Effector CD8-positive, alpha-beta T cell (primary cell): ENCODE results near the gene SNED1.

ENCODE experiments used
- DNase-seq: peaks from one replicate; lab custom pipeline; 2025; lab: John Stamatoyannopoulos, UW

SNED1 gene

DNA sequence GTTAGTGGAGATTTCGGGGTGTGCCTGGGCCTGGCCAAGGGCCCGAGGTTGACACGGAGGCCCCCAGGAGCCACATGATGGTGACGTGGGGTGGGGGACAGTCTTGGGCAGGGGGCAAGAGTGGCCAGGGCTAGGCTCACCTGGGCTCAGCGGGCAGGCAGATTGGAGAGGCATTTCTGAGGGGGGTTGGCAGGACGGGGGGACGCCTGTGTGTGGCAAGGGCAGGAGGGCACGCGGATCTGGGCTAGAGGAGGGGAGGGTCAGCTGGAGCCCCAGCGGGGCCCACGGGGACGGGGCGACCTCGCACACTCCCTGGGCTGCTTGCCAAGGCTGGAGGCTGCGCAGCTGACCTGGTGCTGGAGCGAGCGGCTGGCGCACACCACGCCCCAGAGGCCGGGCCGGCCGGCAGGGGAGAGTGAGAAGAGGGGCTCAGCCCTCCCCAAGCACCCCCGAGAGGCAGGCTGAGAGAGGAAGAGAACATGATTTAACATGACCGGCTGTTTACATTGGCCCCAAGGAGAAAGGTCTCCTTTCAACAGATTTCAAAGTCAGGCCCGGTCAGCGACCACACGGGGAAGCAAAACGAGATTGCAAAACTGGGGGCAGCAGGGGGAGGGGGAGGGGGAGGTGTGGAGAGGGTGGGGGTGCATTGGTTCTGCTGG is 38.0 kb upstream of the SNED1 start:
- DNase-seq: no peak

DNA sequence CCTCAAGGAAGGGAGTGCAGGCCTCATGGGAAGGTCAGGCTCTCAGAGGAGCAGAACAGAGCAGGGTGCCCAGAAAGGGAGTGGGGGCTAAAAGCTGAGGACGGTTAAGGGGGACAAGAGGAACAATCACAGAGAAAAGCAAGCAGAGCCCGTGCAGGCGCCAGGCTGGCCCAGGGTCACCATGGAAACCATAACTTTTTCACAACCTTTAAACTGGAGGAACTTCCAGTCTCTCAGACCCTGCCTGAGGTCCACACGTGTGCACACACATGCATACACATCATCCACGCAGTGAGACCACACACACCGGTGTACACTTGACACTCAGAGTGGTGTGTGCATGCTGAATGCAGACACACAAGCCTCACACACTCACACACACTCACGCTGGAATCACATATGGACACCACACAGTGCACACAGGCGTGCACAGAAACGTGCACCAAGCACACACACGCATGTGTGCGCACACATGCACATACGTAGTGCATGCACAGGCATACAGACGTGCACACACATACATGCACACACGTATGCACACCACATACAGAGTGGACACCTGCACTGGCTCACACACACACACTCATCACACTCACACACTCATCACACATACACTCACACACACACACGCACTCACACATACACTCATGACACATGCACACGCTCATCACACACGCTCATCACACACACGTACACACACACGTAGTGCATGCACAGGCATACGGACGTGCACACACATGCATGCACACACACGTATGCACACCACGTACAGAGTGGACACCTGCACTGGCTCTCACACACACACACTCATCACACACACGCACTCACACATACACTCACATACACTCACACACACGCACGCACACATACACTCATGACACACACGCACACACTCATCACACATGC is 37.2 kb upstream of the SNED1 start:
- no peak for DNase-seq

DNA sequence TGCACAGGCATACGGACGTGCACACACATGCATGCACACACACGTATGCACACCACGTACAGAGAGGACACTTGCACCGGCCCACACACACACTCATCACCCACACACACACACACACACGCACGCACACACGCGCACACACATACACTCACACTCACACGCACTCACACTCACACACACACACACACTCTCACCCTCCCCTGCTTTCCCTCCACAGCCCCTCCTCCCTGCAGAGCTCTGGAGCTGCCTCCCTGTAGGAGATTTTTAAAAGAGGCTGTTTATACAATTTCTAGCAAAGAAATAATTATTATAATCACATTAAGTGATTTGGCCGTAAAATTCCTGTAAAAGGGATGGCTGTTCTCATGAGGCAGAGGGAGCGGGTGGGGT is 36.5 kb upstream of the SNED1 start:
- no peak for DNase-seq

DNA sequence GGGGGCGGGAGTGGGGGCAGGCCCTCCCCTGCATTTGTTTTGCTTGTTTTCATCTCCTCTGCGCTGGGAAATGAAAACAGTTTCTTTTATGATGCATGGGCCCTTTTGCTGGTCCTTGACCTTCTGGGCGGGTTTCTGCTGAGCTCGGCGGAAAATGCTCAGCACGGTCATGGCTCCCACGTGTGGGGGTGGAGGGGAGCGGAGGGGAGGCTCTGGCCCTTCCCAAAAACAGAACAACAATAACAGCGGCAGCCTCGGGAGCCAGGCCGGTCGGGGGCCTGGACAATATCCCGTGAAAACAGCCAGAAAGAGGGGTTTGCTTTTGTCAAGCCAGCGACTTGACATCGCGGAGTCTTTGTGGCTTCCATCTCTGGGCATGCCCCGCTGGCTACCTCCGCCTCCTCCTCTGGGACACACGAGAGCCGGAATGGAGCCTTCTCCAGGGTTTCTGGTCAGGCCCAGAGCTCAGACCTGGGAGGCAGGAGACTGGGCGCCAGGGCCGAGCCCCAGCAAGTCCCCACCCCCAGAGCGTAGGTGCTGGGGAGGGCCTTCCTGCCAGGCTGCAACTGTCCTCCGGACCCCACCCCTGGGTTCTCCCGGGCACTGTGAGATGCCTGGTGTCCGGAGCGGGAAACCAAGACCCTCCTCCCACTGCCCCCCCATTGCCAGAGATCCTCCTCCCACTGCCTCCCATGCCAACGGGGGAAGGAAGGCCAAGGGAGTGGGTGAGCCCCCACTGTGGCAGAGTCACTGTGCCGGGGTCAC is 35.9 kb upstream of the SNED1 start:
- DNase-seq: no peak

- no peak for DNase-seq
Measured at GRCh38 chr2:240963065-240963867, 35.2 kb upstream of the SNED1 start.

GRCh38 chr2:240963868-240964703 is 34.3 kb upstream of the SNED1 start:
- no peak for DNase-seq

DNA sequence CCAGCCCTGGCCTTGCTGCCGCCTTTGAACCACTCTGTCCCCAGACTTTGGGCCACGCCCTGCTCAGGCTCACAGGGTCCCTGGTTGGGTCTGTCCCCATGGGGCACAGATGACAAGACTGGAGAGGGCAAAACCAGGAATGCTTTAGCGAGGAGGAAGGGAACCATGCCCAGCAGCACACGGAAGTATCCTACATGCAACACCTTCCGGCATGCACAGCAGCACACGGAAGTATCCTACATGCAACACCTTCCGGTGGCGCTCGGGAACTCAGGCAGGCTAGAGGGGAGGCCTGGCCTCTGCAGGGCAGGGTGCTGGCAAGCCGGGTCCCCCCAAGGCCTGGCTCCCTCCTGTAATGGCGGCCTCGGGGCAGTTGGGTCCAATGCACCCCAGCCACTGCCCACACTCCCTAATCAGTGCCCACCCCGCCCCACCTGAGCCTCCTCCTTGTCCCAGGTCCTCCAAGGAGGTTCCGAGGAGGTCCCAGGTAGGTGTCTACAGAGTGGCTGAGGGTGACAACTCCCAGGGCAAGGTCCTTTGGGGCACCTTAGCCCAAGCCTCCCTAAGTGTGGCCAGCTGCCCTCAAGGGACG is 33.6 kb upstream of the SNED1 start:
- DNase-seq: no peak

- DNase-seq: no peak
Measured at GRCh38 chr2:240965296-240965904, 33.0 kb upstream of the SNED1 start.

DNA sequence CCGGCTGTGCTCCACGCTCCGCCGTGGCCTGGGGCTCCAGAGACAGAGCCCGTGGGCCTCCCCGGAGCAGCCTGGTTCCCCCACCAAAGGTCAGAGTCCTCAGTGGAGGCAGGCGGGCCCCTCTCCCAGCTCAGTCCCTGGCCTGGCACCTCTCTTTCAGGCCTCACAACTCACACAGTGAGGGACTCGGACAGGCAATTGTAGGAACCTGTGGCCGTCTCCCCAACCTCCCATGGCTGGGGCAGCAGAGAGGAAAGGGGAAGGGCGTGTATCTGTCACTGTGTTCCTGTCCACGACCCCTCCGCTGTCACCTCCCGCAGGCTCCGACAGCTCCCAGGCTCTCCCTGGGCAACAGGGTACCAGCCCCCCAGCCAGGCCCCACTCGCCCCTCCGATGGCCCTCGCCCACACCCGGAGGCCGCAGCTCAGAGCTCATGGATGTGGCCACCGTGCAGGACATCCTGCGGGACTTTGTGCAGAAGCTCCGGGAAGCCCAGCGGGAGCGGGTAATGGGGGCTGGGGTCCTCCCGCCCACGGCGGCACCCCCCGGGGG is 32.4 kb upstream of the SNED1 start:
- no peak for DNase-seq

DNA sequence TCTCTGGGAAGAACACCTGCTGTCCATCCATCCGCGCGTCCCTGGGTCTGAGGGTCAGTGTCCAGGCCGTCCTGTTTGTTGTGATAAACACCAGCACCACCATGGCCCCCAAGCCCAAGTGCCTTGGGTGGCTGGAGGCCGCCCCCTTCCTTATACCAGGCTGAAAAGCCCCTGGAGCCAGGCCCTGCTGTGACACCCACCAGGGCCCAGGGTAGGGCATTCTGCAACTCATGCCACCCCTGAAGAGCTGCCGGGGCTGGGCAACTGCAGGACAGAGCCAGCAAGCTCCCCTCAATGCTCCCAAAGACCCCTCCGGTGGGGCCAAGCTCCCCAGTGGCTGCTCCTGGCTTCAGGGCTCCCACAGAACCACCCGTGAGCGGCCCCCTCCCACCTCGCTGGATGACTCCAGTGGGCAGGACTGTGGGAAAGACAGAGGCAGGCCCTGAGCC is 31.9 kb upstream of the SNED1 start:
- DNase-seq: no peak

- no peak for DNase-seq
Measured at GRCh38 chr2:240966906-240967680, 31.3 kb upstream of the SNED1 start.

GRCh38 chr2:240967681-240968621 is 30.5 kb upstream of the SNED1 start:
- DNase-seq: no peak

DNA sequence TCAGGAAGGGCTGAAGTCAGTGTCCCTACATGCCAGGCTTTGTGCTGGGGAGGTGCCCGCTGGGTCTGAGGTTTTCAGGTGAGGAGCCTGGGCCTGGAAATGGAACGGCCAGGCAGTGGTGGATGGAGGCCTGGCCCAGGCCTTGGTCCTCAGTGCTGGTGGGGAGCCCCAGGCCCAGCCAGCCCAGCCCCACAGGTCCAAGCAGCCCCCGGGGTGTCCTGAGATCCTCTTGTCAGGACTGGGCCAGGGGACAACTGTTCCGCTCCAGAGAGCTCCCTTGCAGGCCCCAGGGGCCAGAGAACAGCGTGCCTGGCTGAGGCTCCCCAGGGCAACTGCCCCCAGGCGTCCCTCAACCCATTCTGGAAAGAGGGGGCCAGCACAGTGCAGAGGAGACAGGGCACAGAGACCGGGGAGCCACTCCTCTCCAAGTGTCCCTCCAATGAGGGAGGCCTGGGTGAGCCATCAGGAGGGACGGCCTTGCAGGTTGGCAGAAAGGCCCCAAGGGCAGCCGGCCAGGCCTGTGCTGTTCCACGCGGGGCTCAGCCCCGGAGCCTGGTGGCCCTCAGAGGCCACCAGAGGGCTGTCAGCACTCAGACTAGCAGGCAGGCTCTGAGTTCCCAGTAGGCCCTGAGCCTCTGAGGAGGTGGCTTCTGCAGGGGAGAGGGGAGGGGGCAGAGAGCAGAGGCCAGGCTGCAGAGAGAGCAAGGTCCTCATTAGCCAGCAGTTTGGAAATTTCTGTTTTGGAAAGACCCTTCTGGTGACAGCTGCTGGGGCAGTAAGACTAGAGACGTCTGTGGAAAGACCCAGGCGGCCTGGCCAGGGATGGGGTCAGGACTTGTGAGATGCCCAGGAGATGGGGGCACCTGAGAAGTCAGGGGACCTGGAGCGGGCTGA is 29.4 kb upstream of the SNED1 start:
- DNase-seq: no peak

- DNase-seq: no peak
Measured at GRCh38 chr2:240970104-240970503, 28.3 kb upstream of the SNED1 start.

- no peak for DNase-seq
Measured at GRCh38 chr2:240970816-240971215, 27.6 kb upstream of the SNED1 start.

GRCh38 chr2:240972201-240972600 is 26.2 kb upstream of the SNED1 start:
- no peak for DNase-seq
